ENCODE measurements around the gene SLC4A11.
"Not testable (repeated sequence)": the region's sequence is repeated elsewhere in the genome, so short reads cannot be mapped to it uniquely, and the experiment has no call there.

Gene SLC4A11

DNA sequence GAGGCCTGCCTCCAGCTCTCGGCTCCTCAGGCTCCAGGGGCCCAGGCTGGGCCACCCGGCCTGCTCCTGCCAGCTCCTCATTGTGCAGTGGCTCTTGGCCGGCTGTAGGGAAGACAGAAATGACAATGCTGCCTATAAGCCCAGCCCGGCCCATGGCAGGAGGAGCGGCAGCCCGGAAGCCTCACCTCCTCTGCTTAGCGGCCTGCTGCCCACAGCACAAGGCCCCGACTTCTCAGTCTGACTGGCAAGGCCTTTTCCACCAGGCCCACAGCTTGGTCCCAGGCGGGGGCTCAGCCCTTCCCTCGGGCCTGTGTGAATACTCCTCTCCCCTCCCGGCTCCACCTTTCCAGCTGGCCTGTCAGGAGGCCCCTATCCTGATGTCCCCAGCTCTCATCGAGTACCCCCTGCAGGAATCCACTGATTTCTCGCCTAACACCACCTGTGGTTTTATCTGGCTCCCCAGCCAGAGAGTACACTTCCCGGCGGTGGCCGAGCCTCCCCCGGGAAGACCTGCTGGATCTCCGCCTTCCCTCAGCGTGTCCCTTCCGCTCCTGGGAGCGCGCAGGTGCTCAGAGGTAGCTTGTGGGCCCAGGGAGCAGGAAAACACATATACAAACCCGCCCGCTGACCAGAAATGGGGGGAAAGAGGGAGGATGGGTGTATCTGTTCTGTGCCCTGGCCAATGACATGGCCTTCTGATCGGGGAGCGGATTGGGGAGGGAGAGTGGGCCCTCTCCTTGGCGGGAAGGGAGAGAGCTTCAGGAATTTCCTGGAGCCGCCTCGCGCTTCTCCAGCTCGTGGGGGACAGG is 35.5 kb downstream of the SLC4A11 start:
- DNase-seq (ENCODE audit: low read depth in 2 of 2): no peak

DNA sequence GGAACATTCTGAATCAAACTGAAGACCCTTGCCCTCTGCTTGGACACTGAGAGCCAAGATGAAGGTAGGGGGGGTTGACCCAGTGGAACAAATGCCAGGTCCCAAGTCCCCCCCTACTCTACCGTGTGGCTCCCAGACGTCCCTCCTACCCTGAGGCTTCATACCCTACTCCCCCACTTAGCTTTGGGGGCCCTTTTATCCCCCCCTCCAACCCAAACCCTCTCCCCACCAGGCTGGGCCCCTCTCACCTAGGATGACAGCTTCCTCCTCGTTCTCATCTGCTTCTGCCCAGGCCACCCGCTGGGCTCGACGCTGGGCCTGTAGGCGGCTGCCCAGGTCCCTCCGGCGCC is 36.0 kb downstream of the SLC4A11 start:
- no peak for DNase-seq (ENCODE audit: low read depth in 2 of 2)

DNA sequence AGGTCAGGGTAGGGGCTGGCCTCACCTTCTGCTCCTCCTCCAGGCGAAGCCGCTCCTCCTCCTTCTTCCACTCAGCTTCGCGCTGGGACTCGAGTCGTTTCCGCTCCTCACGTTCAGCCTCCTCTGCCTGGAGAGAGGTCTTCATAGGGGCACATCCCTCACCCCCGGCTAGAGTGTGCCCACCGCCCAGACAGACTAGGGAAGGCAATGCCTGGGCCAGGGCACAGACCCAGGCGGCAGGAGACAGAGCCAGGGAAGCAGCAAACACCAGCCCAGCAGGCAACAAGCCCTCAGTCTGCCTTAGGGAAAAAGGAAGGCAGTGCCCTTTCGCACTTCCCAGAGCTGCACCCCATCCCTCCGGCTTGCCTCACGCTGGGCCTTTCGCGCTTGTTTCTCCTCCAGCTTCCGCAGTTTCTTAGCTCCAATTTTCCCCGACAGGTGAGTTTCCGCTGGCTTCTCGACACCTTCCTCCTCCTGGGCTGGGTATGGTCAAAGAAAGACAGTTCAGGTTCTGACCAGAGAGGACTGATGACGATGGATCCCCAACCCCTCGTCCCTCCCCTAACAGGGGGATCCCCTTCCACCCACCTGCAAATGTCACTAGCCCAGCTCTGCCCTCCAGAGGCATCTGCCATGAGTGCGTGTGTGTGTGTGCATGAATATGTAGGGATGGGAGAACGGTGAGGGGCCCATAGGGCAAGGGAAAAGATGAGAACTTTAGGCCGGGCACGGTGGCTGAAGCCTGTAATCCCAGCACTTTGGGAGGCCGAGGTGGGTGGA is 38.8 kb downstream of the SLC4A11 start:
- no peak for DNase-seq (ENCODE audit: low read depth in 2 of 2)

DNA sequence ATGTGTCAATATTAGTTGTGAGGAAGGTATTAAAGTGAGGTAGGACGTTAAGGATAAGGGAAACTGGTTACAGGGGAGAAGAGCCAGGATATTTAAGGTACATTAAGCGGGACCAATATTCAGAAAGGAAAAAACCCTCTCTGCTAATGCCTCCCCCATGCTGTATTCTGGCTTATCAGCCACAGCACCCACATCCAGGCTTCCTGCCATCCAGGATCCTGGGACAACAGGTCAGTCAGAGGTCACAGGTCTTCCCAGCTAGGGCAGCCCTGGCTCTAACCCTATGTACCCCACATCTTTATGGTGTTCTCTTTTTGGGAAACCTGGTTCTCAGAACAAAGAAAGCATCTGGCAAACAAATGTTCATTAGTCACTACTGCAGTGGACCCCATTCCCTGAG is 39.8 kb downstream of the SLC4A11 start:
- no peak for DNase-seq (ENCODE audit: low read depth in 2 of 2)

DNA sequence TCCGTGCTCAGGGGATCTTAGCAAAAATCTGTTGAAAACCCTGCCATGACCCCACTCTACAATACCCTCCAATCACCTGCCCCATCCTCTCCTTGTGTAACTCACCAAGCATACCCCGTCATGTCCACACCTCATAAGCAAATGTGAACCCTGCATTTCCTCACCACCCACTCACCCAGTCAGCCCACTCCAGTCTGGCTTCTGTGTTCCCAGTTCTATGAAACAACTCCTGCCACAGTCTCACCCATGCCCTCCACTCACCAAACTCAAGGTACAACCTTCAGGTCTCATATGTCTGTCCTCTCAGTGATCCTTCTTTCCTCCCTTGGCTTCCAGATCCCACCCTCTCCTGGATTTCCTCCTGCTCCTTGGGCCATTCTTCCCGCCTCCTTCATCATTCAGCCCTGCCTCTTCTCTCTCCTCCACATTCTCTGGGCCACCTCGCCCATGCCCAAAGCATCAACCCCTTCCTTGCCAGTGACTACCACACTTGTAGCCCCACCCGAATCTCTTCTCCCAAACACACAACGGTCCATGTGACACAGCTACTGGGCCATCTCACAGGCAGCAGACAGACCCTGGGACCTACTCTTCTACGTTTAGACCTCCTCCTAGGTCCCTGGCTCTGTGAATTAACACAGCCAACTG is 43.3 kb downstream of the SLC4A11 start:
- no peak for DNase-seq (ENCODE audit: low read depth in 2 of 2)

DNA sequence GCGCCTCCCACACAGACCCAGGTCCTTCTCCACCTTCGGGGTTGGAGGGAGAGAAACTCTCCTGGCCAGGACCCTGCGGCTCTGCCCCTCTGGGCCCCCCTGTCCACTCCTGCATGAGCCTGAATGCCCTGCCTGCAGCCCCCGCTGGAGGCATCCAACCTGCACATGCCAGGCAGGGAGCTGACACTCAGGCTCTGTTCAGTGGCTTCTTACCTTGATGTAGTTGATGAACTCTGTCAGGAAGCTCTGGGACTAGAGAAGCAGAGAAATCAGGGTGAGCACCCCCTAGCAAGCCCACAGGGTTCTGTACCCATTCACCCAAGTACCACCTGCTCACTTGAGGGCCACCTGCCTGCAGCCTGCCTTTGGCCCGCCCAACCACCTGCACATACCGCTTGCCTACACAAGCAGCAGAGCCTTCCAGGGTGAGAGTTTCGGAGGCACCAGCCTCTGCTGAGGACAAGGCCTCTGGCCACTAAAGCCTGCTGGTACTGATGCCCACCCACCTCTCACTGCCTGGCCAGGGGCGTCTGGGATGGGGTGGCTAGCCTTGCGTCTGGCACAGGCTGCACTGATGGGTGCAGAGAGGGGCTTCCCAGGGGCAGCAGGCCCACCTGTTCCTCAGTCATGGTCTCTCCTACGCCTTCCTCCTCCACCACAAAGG is 44.2 kb downstream of the SLC4A11 start:
- no peak for DNase-seq (ENCODE audit: low read depth in 2 of 2)

DNA sequence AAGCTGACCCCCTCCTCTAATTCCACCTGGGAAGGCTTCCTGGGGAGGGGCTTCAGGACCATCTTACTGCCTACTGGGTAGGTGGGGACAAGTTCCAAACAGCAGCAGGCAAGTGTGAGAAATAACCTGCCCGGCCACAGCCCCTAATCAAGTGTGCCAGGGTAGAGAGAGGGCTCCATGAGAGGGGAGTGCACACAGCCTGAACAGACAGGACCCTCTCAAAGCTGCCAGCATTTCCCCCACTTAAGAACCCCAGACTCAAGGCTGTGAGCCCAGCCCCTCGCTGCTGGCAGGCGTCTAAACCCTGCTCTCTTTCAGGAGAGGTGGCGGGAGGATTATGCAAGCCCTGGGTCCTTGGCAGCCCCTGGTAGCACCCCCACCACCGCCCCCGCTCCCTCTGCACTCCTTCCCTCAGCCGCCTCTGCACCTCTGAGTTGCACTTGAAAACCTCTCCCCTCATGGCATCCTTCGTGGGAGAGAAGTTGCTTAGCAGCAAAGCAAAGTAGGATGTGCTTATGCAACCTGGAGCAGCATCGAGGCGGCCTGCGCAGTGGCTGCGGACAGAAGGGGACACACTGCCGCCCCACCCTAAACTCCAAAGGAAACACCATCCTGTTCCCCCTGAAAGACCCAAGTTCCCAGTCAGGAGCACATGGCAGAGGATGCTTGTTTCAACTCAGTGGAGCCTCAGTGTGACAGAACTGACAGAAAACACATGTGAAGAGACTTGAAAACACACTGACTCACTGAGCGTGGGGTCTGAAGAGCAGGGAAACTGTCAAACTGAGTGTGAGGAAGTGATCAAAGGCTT is 45.0 kb downstream of the SLC4A11 start:
- DNase-seq (ENCODE audit: low read depth in 2 of 2): no peak

DNA sequence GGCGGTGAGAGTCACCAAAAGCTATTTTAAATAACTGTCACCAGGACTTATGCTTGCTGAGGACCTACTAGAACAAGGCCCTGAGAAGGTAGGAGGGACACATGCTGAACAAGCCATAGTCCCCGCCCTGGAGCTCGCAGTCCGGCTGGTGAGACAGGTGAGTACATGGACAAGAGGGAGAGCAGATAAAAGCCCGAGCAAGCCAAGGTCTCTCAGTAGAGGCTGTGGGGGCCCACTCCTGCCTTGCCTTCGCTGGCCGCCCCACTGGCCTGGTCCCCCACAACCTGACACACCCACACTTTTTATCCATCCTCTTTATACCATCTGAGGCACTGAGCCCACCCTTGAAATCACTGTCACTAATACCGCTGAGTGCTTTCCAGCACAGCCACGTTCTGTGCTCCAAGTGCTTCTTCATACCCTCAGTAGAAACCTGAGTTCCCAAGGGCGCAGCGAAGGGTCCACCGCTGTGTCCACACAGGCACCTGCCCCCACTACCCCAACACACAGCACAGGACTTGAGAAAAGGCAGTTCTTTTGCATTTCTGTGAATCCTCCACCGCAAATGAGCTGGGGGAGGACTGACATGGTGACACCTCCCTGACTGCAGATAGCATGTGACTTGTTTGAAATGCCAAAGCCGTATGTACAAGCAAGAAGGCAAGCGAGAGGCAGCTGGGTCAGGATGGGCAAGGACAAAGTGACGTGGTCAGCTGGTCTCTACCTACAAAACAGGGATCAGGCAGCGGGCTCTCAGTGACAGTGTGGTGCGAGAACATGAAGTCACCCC is 46.6 kb downstream of the SLC4A11 start:
- DNase-seq (ENCODE audit: low read depth in 2 of 2): no peak

DNA sequence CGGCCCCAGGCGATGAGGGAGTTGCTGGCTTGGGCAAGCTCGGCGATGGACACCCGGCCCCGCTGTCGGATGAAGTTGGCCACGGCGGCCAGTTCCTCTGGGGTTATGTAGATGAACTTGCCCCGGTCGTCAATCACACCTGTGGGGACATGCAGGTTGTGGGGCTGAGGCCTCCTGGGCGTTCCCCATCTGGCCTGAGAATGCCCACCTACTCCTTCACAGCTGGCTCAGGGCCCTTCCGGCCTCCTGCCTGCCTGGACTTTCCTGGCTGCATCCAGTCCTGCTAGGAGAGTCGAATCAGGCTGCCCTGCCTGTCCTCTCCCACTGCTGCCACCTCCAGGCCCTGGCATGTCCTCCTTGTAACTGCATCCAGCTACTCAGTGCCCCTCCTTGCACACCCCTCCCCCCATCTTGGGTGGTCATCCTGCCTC is 48.3 kb downstream of the SLC4A11 start:
- DNase-seq (ENCODE audit: low read depth in 2 of 2): no peak

DNA sequence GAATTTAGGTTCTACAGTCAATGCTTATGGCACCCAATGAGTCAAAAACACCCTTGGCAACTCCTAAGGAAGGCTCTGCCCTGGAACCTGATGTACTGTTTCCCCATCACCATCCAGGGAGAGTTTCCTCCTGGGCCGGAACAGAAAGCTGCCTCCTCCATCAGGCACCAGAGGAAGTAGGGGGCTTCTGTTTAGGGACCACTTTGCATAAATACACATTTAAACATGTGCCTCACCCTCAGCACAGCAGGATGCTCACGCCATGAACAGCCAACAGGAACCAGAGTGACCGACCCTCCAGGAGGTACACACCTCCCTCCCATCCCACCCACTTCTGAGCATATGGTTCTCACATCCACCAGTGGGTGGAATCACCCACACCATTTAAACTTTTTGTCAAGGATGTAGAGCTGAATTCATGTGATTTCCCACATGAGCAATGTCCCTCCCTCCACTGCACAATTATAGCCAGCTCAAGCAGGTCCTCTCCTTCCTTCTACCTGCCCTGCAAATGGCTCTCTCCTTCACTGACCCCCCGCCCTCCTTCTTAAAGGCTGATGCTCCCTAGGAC is 49.3 kb downstream of the SLC4A11 start:
- no peak for DNase-seq (ENCODE audit: low read depth in 2 of 2)

DNA sequence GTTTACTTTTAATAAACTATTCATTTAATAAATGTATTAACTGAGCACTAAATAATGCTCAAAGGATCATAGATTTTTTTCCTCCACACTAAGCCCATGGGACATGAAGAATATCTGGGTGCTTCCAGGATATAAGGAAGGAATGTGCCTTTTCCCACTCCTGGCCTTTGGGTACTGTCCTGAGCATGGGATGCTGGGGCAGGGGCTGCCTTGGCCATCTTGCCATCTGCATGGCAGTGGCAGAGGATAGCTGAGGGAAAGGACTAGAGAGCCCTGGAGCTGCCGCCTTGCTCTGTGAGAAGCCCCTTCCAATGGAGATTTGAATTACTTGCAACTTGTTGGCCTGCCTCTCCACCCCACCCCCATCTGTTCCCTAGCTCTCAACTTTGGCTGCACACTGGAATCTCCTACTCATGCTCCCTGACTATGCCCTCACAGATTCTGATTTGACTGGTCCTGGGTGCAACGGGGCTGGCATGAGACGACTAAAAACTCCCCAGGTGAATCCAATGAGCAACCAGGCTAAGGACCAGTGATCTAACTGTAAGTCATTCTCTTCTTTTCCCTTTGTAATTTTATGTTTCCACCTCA is 50.1 kb downstream of the SLC4A11 start:
- no peak for DNase-seq (ENCODE audit: low read depth in 2 of 2)

DNA sequence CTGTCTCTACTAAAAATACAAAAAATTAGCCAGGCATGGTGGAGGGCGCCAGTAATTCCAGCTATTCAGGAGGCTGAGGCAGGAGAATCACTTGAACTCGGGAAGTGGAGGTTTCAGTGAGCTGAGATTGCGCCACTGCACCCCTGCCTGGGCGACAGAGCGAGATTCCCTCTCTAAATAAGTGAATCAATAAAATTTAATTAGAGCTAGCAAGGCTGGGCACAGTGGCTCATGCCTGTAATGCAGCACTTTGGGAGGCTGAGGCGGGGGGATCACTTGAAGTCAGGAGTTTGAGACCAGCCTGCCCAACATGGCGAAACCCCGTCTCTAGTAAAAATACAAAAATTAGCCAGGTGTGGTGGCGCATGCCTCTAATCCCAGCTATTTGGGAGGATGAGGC is 51.1 kb downstream of the SLC4A11 start:
- not testable (repeated sequence) for DNase-seq (ENCODE audit: low read depth in 2 of 2)

DNA sequence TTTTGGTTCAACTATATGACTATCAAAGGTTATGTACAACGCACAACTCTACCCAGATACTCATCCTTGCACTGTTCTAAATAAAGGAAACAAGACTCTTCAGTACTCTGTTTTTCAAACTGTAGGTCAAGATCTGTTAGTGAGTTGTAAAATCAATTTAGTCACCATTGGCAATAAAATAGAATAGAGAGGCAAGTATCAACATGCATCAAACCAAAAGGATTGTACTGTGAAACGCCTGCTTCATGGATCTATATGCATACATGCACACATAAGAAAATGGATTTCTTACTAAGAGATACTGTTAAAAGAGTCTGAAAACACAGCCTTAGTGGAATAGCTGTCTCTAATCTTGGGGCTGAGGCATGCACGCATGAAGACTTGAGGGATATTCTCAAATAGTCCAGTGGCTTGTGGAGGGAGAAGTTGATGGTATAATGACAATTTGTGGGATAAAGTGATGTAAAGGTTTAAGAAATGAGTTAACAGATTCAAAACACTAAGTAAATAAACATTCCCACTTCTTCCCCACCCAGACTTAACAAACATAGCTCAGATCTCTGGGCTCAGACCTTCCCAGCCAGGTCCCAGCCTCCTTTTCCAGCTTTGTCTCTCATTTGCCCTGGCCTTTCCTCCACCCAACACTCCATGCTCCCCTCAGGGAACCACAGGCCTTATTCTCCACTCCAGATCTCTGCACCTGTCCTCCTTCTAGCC is 54.9 kb downstream of the SLC4A11 start:
- DNase-seq (ENCODE audit: low read depth in 2 of 2): no peak

DNA sequence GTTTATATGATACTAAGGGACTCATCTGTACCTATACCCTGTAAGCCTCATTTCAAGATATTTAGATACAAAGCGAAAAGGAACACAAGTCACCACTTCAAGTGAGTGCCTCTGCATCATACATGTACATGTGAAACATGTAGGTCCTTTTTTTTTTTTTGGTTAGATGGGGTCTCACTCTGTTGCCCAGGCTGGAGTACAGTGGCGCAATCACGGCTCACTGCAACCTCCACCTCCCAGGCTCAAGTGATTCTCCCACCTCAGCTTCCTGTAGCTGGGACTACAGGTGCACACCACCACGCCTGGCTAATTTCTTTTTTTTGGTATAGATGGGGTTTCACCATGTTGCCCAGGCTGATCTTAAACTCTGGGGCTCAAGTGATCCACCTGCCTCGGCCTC is 56.6 kb downstream of the SLC4A11 start:
- DNase-seq (ENCODE audit: low read depth in 2 of 2): not testable (repeated sequence)

DNA sequence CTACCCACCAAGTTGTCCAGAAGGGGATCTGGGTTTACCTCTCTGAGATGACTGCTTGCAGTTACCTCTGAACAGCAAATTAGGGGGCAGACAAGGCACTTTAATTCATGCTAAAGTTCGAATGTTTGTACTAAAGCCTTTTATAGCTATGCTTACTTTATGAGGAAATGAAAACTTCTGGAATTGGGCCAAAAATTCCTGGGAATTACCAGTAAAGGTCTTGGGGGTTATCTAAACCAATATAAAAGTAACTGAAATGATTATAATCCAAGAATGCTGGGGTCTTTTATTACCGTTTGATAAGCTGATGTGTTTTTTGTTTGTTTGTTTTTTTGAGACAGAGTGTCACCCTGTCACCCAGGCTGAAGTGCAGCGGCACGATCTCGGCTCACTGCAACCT is 57.7 kb downstream of the SLC4A11 start:
- DNase-seq (ENCODE audit: low read depth in 2 of 2): no peak

DNA sequence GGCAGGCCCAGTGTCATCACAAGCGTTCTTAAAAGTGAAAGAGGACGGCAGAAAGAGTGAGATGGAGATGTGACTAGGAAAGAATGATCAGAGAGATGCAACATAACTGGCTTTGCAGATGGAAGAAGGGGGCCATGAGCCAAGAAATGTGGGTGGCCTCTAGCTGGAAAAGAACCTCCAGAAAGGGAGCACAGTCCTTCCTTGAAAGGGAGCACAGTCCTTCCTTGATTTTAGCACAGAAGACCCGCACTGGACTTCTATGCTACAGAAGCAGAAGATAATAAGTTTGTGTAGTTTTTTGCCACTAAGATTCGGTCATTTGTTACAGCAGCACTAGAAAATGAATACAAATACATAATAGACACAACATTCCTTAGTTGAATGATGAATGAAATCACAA is 58.7 kb downstream of the SLC4A11 start:
- DNase-seq (ENCODE audit: low read depth in 2 of 2): no peak

DNA sequence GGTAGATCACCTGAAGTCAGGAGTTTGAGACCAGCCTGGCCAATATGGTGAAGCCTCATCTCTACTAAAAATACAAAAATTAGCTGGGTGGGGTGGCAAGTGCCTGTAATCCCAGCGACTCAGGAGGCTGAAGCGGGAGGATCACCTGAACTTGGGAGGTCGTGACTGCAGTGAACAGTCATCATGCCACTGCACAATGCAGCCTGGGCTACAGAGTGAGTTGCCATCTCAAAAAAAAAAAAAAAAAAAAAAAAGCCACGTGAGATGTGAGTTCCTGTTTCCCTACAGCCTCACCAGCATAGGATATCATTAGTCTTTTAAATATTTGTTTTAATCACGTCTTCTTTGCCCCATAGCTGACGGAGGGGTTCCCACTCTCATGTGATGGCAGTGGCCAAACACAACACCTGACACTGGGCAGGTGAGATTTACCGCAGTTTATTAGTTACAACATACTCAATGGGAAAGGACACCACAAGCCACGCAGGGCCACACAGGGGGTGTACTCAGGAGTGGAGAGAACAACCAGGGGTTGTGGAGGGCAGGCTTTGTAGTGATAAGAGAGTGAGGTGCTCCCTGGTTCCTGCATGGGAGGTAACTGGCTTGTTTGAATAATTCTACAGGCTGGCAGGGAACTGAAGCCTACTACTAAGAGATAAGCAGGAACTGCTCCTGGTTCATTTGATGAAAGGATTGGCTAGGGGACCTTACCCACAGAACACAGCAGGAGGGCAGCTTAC is 61.1 kb downstream of the SLC4A11 start:
- no peak for DNase-seq (ENCODE audit: low read depth in 2 of 2)
